GM12878 (cell line): Measurements from ENCODE around the gene GZMB.

Source experiments
- HDAC6 ChIP-seq: fragments of 200-600 bp; sonication (generic); IDR thresholded peaks from one replicate; pipeline ENCODE4 v1.8.0; 2017; ENCODE audit warnings: antibody characterized with exemption; ENCODE audit not compliant: unreplicated experiment
- MTA2 ChIP-seq: fragments of 450-650 bp; IDR thresholded peaks from 2 replicates; pipeline ENCODE4 v1.6.1; 2016; ENCODE audit warnings: low read depth, mild to moderate bottlenecking, moderate library complexity
- MXI1 ChIP-seq: fragments of 150-350 bp; IDR thresholded peaks from 2 replicates; pipeline ENCODE4 v1.6.1; 2011; ENCODE audit warnings: low read depth, mild to moderate bottlenecking, inconsistent platforms, low read length, improper control_type of control experiment
- STAT1 ChIP-seq: fragments of 450-650 bp; conservative IDR thresholded peaks from 2 replicates; pipeline ENCODE4 v1.6.1; 2014; ENCODE audit warnings: antibody characterized with exemption, mild to moderate bottlenecking
- TF ChIP-seq, protein P1 (sequence below): fragments of 450-650 bp; formaldehyde crosslinking; IDR thresholded peaks from 2 replicates; pipeline ENCODE4 v1.4.0; 2020; ENCODE audit warnings: mild to moderate bottlenecking, moderate library complexity

DNA sequence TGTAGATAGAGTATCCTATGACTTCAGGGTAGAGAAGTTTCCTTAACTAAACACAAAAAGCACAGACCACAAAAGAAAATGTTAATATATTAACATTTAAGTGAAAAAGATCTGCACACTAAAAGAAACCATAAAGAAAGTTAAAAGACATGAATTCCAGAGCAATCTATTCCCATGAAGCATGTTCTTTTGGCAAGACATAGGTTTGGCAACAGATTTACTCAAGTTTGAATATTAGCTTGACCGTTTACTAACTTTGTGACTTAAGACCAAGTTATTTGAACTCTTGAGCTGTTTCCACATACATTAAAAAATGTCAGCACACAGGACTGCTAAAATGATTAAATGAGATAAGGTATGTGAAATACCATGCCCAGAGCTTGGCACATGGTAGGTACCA is 35.7 kb upstream of the GZMB start:
- TF ChIP-seq MXI1, result no peak
- TF ChIP-seq, protein P1, sequence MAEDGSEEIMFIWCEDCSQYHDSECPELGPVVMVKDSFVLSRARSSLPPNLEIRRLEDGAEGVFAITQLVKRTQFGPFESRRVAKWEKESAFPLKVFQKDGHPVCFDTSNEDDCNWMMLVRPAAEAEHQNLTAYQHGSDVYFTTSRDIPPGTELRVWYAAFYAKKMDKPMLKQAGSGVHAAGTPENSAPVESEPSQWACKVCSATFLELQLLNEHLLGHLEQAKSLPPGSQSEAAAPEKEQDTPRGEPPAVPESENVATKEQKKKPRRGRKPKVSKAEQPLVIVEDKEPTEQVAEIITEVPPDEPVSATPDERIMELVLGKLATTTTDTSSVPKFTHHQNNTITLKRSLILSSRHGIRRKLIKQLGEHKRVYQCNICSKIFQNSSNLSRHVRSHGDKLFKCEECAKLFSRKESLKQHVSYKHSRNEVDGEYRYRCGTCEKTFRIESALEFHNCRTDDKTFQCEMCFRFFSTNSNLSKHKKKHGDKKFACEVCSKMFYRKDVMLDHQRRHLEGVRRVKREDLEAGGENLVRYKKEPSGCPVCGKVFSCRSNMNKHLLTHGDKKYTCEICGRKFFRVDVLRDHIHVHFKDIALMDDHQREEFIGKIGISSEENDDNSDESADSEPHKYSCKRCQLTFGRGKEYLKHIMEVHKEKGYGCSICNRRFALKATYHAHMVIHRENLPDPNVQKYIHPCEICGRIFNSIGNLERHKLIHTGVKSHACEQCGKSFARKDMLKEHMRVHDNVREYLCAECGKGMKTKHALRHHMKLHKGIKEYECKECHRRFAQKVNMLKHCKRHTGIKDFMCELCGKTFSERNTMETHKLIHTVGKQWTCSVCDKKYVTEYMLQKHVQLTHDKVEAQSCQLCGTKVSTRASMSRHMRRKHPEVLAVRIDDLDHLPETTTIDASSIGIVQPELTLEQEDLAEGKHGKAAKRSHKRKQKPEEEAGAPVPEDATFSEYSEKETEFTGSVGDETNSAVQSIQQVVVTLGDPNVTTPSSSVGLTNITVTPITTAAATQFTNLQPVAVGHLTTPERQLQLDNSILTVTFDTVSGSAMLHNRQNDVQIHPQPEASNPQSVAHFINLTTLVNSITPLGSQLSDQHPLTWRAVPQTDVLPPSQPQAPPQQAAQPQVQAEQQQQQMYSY (CRISPR knock-in tag), result no peak
- TF ChIP-seq MTA2, result no peak
- no peak for TF ChIP-seq HDAC6
- TF ChIP-seq STAT1, result no peak
